Astrocyte (in vitro differentiated cells and primary cell): ENCODE data around the gene PAOX. TPM values are rescaled to one million over a fixed set of nuclear protein-coding genes. Genes with fewer than 3 reads are reported as not detected.

Experiments used
- DNase-seq: peaks from one replicate; pipeline ENCODE4 v3.0.0-alpha.2; 2010; ENCODE audit warnings: low read depth
- FAIRE-seq: peaks from 2 replicates; lab custom pipeline; 2011; peaks lifted over from hg19 to GRCh38; lab: Jason Lieb, UNC
- H2AFZ ChIP-seq: 2 replicates; pipeline ENCODE4 v1.6.0; 2012; ENCODE audit warnings: low read depth, low read length, inconsistent platforms
- H3K27ac ChIP-seq: 2 replicates; pipeline ENCODE4 v1.5.1; 2011; ENCODE audit warnings: low read depth, low read length, inconsistent platforms
- H3K27me3 ChIP-seq: 2 replicates; pipeline ENCODE4 v1.6.0; 2011; ENCODE audit warnings: low read length, inconsistent platforms; ENCODE audit not compliant: insufficient read depth
- H3K36me3 ChIP-seq: 2 replicates; pipeline ENCODE4 v1.5.1; 2011; ENCODE audit warnings: low read length, inconsistent platforms; ENCODE audit not compliant: insufficient read depth
- H3K4me1 ChIP-seq: 2 replicates; pipeline ENCODE4 v1.5.1; 2011; ENCODE audit warnings: low read length, inconsistent platforms; ENCODE audit not compliant: insufficient read depth
- H3K4me2 ChIP-seq: 2 replicates; pipeline ENCODE4 v1.6.0; 2012; ENCODE audit warnings: low read length, inconsistent platforms
- H3K4me3 ChIP-seq: 2 replicates; pipeline ENCODE4 v1.5.1; 2011; ENCODE audit warnings: low read depth, mild to moderate bottlenecking, low read length, inconsistent platforms; ENCODE audit not compliant: insufficient read depth
- H3K79me2 ChIP-seq: 2 replicates; pipeline ENCODE4 v1.6.0; 2012; ENCODE audit warnings: mild to moderate bottlenecking, low read length, inconsistent platforms; ENCODE audit not compliant: insufficient read depth
- H3K9ac ChIP-seq: 2 replicates; pipeline ENCODE4 v1.6.0; 2012; ENCODE audit warnings: mild to moderate bottlenecking, low read length, inconsistent platforms
- H3K9me3 ChIP-seq: 2 replicates; pipeline ENCODE4 v1.5.1; 2012; ENCODE audit warnings: low read depth, mild to moderate bottlenecking, low read length, inconsistent platforms; ENCODE audit not compliant: insufficient read depth
- H4K20me1 ChIP-seq: 2 replicates; pipeline ENCODE4 v1.6.0; 2012; ENCODE audit warnings: low read length, inconsistent platforms; ENCODE audit not compliant: insufficient read depth
- H3K27ac Mint-ChIP-seq: one replicate; pipeline ENCODE4 v1.8.0; 2021; ENCODE audit warnings: mild to moderate bottlenecking, mixed read lengths; ENCODE audit not compliant: unreplicated experiment
- H3K27me3 Mint-ChIP-seq: one replicate; pipeline ENCODE4 v1.8.0; 2021; ENCODE audit warnings: low read depth, mixed read lengths; ENCODE audit not compliant: unreplicated experiment
- H3K36me3 Mint-ChIP-seq: one replicate; pipeline ENCODE4 v1.8.0; 2021; ENCODE audit warnings: low read depth, mixed read lengths; ENCODE audit not compliant: unreplicated experiment
- H3K4me1 Mint-ChIP-seq: one replicate; pipeline ENCODE4 v1.8.0; 2021; ENCODE audit warnings: low read depth, mixed read lengths; ENCODE audit not compliant: unreplicated experiment
- H3K4me3 Mint-ChIP-seq: one replicate; pipeline ENCODE4 v1.8.0; 2021; ENCODE audit warnings: mild to moderate bottlenecking, moderate library complexity, mixed read lengths; ENCODE audit not compliant: unreplicated experiment
- H3K9me3 Mint-ChIP-seq: one replicate; pipeline ENCODE4 v1.8.0; 2021; ENCODE audit warnings: mild to moderate bottlenecking, mixed read lengths; ENCODE audit not compliant: unreplicated experiment
- EZH2 ChIP-seq: IDR thresholded peaks from 2 replicates; pipeline ENCODE4 v1.6.1; 2012; ENCODE audit warnings: mild to moderate bottlenecking, low read length, inconsistent platforms; ENCODE audit not compliant: insufficient read depth
- total RNA-seq: library from RNA; stranded (reverse); gene quantifications from 2 replicates; pipeline ENCODE4 v1.2.1, GENCODE V29; 2021
- TF ChIP-seq, protein P1 (sequence below): IDR thresholded peaks from 2 replicates; pipeline ENCODE4 v1.5.1; 2011; ENCODE audit warnings: low read depth, mild to moderate bottlenecking, inconsistent platforms, low read length, moderate library complexity; ENCODE audit not compliant: insufficient read depth

PAOX gene
- total RNA-seq, 1 donor from 2014 or later, result 7.9 TPM

DNA sequence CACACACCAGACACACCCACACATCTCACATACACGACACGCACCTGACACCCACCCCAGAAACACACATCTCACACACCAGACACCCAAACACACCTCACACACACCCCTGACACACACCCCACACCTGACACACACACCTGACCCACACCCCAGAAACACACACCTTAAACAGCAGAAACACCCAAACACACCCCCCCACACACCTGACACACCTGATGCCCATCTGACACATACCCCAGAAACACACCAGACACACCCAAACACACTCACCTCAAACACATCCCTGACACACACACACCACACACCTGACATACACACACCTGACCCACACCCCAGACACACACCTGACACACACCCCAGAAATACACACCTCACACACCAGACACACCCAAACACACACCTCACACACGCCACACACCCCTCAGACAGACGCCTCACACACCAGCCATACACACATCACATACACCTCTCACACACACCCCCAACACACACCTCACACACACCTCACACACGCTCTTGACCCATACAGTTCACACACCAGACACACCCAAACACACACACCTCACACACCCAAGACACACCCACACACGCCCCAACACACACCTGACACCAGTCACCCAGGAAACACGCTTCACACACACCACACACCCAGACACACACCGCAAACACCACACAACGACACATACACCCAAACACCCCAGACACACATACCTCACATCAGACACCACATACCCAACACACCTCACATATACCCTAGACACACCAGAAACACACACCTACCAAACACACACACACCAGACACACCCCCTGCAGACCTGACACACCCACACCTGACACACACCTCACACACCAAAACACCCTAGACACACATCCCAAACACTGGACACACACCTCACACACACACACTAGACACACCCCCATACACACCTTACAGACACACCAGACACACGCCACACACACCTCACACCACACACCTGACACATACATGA is 40.7 kb upstream of the PAOX start:
- Histone ChIP-seq H3K27ac (no peak overlapping the region), H3K79me2 (no peaks in the 10 kb centered on the region), H3K9me3 (no peaks in the 10 kb centered on the region), H2AFZ (no peak overlapping the region), H3K4me2 (no peak overlapping the region), H3K9ac (no peak overlapping the region), H3K4me3 (no peak overlapping the region), H3K4me1 (peaks cover 10% of the 10 kb centered on the region), H4K20me1 (no peaks in the 10 kb centered on the region), H3K27me3 (peaks cover 20% of the 10 kb centered on the region), H3K36me3 (no peaks in the 10 kb centered on the region)
- H3K4me3 Mint-ChIP-seq, result no peak overlapping the region
- TF ChIP-seq EZH2, result no peak
- TF ChIP-seq, protein P1, sequence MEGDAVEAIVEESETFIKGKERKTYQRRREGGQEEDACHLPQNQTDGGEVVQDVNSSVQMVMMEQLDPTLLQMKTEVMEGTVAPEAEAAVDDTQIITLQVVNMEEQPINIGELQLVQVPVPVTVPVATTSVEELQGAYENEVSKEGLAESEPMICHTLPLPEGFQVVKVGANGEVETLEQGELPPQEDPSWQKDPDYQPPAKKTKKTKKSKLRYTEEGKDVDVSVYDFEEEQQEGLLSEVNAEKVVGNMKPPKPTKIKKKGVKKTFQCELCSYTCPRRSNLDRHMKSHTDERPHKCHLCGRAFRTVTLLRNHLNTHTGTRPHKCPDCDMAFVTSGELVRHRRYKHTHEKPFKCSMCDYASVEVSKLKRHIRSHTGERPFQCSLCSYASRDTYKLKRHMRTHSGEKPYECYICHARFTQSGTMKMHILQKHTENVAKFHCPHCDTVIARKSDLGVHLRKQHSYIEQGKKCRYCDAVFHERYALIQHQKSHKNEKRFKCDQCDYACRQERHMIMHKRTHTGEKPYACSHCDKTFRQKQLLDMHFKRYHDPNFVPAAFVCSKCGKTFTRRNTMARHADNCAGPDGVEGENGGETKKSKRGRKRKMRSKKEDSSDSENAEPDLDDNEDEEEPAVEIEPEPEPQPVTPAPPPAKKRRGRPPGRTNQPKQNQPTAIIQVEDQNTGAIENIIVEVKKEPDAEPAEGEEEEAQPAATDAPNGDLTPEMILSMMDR, result no peak
- H3K36me3 Mint-ChIP-seq, result peaks cover 1% of the 10 kb centered on the region
- FAIRE-seq (no peak), DNase-seq (no peak)
- peaks cover 18% of the 10 kb centered on the region for H3K27me3 Mint-ChIP-seq
- no peaks in the 10 kb centered on the region for H3K9me3 Mint-ChIP-seq
- H3K4me1 Mint-ChIP-seq, result peaks cover 5% of the 10 kb centered on the region
- H3K27ac Mint-ChIP-seq, result no peak overlapping the region

DNA sequence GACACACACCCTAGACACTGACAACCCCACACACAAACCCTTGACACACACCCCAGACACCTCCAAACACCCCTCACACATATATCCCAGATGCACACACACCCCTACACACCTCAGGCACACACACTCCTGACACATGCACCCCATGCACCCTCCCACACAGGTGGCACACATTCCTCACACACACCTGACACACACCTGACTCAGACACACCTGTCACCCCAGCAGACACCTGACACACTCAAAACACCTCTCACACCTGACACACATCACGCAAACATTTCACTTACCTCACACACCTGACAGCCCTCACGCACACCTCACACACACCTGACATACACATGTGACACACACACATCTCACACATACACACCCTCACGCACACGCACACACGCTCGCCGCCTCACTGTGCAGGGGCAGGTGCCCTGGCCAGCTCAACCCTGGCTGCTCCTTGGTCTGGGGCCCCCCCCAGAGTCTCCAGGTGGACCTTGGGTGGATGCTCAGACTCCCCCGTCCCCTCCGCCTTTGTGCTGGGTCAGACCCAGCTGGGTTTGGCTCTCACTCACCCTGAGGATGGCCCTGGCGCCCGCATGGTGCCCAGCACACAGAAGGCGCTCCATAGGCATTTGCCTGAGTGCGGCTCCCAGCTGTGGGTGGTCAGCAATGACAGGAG is 39.2 kb upstream of the PAOX start:
- peaks cover 20% of the 10 kb centered on the region for H3K27me3 ChIP-seq
- no peak overlapping the region for H2AFZ ChIP-seq

More for the DNA sequence above, 39.2 kb upstream of the PAOX start:
- Mint-ChIP-seq H3K36me3 (peaks cover 2% of the 10 kb centered on the region), H3K9me3 (no peaks in the 10 kb centered on the region), H3K27ac (no peak overlapping the region), H3K4me1 (peaks cover 8% of the 10 kb centered on the region), H3K4me3 (no peak overlapping the region), H3K27me3 (peaks cover 11% of the 10 kb centered on the region)
- no peak for TF ChIP-seq EZH2
- TF ChIP-seq, protein P1, result no peak
- H3K36me3 ChIP-seq, result no peaks in the 10 kb centered on the region
- DNase-seq, result no peak
- H3K27ac ChIP-seq, result no peak overlapping the region
- H3K79me2 ChIP-seq, result no peaks in the 10 kb centered on the region
- H3K4me3 ChIP-seq, result no peak overlapping the region
- H3K4me2 ChIP-seq, result no peak overlapping the region
- FAIRE-seq, result no peak
- no peaks in the 10 kb centered on the region for H4K20me1 ChIP-seq
- H3K9ac ChIP-seq, result no peak overlapping the region
- peaks cover 10% of the 10 kb centered on the region for H3K4me1 ChIP-seq
- no peaks in the 10 kb centered on the region for H3K9me3 ChIP-seq
